HepG2 (cell line): ENCODE data around the gene MBIP. TPM values are rescaled to one million over a fixed set of nuclear protein-coding genes. Genes with fewer than 3 reads are reported as not detected.

Experiments
- AHDC1 ChIP-seq: sonication (generic); formaldehyde crosslinking; IDR thresholded peaks from 2 replicates; pipeline ENCODE4 v1.5.1; 2020; ENCODE audit warnings: mild to moderate bottlenecking, missing genetic modification reagents, borderline replicate concordance
- AKNA ChIP-seq: sonication (generic); formaldehyde crosslinking; IDR thresholded peaks from 2 replicates; pipeline ENCODE4 v1.4.0; 2020; ENCODE audit warnings: missing genetic modification reagents, borderline replicate concordance
- ARID4A ChIP-seq: sonication (generic); formaldehyde crosslinking; IDR thresholded peaks from 2 replicates; pipeline ENCODE4 v1.5.0; 2020; ENCODE audit warnings: mild to moderate bottlenecking, missing genetic modification reagents, borderline replicate concordance
- HINFP ChIP-seq: sonication (generic); formaldehyde crosslinking; IDR thresholded peaks from 2 replicates; pipeline ENCODE4 v1.4.0; 2020; ENCODE audit warnings: low read depth, mild to moderate bottlenecking, missing genetic modification reagents
- KMT2B ChIP-seq: IDR thresholded peaks from 2 replicates; pipeline ENCODE4 v1.6.1; 2016; ENCODE audit warnings: missing genetic modification reagents, missing compliant biosample characterization
- ZNF660 ChIP-seq: sonication (generic); formaldehyde crosslinking; IDR thresholded peaks from 2 replicates; pipeline ENCODE4 v1.5.1; 2020; ENCODE audit warnings: mild to moderate bottlenecking, low read depth, missing genetic modification reagents, borderline replicate concordance
- ZSCAN31 ChIP-seq: sonication (generic); formaldehyde crosslinking; IDR thresholded peaks from 2 replicates; pipeline ENCODE4 v1.5.0; 2020; ENCODE audit warnings: low read depth, mild to moderate bottlenecking, missing genetic modification reagents
- polyA plus RNA-seq, 8 experiments: library from polyadenylated mRNA; depleted of rRNA in 3 of 8; stranded (reverse) in 7 of 8; unstranded in 1 of 8; fragments of >200 nt; fragmentation: Illumina TruSeq in 4 of 8; extraction: Trizol in 4 of 8; gene quantifications; 2 replicates each; pipeline versions ENCODE4 v1.2.1 to v1.2.3, GENCODE V29; 2011 to 2016; ENCODE audit warnings: low read depth in 4 of 8, missing spikeins in 1 of 8, mixed read lengths in 1 of 8; ENCODE audit not compliant: insufficient read depth in 1 of 8
- total RNA-seq, 5 experiments: library from RNA; depleted of rRNA; stranded (reverse); fragments of >200 nt; fragmentation: Illumina TruSeq; extraction: Trizol; gene quantifications; 2 replicates each; pipeline ENCODE4 v1.2.3, GENCODE V29; 2016; ENCODE audit warnings: low read depth in 1 of 5
- TF ChIP-seq, protein P1 (sequence below): sonication (generic); formaldehyde crosslinking; IDR thresholded peaks from 2 replicates; pipeline ENCODE4 v1.9.0; 2022; ENCODE audit warnings: low read depth, missing genetic modification reagents

The MBIP gene
- total and polyA plus RNA-seq, 2 of the 13 experiments (the other 11 are each of a cell fraction or from before 2014, with no cell fraction given) = 48.1 to 48.6 TPM

DNA sequence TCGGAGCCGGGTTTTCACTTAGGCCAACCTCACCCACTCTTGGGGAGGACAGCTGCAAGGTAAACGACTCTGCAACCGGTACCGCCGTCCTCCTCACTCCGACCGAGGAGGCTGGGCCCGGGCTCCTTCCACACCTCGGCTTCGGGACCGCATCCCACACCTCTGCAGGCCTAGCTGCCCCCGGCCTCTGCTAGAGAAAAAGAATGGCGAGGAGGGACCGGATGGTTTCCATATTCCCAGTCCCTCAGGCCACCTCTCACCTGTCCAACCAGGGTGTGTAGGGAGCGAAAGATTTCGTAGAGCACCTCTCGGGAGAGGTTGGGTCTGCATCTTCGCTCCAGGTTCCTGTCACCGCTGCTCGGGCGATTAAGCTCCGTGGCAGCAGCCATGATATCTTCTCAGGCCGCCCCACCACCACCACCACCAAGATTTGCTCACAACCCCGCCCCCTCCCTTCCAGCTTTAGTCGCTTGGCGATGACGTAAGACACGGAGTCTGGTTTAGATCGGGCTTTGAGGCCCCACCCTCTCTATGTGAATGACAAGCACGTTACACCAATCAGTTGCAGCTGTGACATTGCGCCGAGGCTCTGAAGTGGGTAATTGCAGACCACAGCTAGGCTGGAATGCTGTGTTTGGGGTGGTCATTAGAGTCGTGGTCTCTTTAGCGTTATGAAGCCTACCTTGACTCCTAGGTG, at the start of gene MBIP (continued):
- TF ChIP-seq ARID4A (CRISPR knock-in tag) = peak; percentile 93
- 0 out of 2 replicates have a peak, but pooled peaks have one; percentile 9 for TF ChIP-seq AHDC1
- peak; percentile 94; the same call in 1 of the 2 replicates for TF ChIP-seq ZSCAN31 (CRISPR knock-in tag)
- TF ChIP-seq, protein P1, sequence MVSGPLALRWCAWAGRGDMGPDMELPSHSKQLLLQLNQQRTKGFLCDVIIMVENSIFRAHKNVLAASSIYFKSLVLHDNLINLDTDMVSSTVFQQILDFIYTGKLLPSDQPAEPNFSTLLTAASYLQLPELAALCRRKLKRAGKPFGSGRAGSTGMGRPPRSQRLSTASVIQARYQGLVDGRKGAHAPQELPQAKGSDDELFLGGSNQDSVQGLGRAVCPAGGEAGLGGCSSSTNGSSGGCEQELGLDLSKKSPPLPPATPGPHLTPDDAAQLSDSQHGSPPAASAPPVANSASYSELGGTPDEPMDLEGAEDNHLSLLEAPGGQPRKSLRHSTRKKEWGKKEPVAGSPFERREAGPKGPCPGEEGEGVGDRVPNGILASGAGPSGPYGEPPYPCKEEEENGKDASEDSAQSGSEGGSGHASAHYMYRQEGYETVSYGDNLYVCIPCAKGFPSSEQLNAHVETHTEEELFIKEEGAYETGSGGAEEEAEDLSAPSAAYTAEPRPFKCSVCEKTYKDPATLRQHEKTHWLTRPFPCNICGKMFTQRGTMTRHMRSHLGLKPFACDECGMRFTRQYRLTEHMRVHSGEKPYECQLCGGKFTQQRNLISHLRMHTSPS (CRISPR knock-in tag) = peak; percentile 73; the same call in 1 of the 2 replicates
- TF ChIP-seq HINFP (CRISPR knock-in tag) = 0 out of 2 replicates have a peak, but pooled peaks have one; percentile 69
- TF ChIP-seq ZNF660 (CRISPR knock-in tag) = no peak; the same call in 1 of the 2 replicates
- no peak for TF ChIP-seq AKNA (CRISPR knock-in tag)
- TF ChIP-seq KMT2B (CRISPR knock-in tag) = peak; percentile 98
